Measurements from ENCODE around the gene LRRC4C.

LRRC4C gene

DNA sequence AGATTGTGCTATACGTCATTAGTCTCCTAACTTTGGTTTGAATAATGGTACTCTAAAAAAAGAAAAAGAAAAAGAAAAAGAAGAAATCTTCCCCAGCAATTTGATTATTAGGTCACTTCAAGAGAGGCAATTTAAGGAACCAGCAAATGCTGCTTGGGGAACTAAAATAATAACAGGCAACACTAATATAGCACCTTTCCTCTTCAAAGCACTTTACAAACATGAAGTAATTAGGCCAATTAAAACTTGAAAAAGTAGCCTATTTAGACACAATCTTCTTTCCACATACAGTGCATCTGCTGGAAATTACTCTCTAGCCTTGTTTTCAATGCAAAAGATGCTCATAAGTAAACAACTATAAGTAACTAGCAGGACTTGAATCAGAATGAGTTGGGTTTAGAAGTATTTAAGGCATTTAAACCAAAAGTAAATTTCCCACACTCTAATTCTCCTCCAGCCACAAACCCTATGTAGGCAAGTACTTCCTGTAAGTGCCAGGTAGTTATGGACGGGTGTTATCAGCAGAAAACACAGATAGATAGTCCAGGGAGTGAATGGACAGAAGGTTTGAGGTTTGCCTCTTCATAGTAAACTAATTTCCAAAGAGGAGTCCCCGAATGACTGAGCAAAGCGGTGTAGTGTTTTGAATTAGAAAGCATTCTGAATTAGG, 44.5 kb downstream of the LRRC4C start:
- DNase-seq: peak; percentile 42

DNA sequence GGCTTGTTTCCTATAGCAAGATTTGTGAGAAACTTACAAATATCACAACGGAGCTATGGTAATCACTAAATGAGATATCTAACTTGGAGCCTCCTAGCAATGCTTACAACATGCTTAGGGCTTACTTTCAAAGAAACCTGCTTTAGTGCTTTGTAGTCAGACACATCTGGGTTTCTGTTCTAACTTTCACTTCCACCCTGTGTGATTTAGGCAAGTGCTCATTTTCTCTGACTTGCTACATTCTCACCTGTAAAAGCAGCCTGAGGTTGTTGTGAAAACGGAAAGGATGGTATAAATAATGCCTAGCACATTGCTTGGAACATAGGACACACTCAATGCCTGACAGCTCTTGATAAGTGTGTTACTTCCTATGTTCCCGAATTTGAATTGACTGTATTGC, 45.6 kb downstream of the LRRC4C start:
- DNase-seq: no peak

DNA sequence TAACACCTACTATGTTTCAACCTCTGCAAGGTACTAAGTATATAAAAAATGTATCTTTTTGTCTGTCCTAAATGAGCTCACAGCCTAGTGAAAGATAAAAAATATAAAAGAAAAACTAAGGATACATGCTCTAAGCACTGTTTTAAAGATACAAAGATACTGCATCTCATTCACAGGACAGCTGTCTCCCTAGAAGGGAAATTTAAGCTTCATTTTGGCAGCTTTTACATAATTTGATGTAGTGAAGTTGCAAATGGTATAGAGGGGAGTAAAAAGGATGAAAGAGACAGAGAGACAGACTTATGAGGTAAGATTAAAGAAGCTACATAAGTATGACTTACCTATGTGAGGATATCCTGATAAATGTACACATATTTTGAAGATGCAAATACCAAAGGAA, 53.6 kb downstream of the LRRC4C start:
- DNase-seq: no peak

DNA sequence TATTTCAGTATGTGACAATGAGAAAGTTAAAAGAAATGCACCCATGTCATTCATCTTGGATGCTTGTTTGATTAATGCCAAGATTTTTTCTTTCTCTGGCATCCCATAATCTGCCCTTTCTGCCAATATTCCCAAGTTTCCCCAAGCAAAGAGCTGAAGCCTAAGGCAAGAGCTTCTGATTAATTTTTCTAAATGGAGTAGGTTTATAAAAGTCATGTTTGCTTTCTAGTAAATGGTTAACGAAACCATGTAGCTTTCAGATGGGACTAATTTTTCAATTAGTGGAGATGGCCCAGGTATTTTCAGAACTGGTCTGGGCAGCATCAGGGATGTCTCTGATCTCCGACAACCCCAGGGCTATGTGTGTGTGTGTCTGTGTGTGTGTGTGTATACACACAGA, 55.3 kb downstream of the LRRC4C start:
- DNase-seq: no peak

DNA sequence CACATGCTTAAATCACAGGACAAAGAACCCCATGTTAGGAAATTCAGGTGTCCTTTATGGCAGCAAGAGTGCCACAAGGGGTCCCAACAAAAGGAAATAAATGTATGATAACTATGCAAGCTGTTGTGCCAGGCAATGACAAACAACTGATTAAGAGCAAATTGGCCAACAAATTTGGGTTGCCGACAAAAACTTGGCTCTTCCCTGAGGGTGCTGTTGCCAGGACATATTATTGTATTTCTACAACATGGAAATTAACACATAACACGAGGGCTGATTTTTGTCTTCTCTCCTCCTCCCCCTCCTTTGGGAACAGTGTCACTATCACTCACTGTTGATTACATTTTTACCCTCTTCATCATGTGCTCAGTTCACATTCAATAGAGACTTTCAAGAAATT, 56.0 kb downstream of the LRRC4C start:
- DNase-seq: peak; percentile 55

DNA sequence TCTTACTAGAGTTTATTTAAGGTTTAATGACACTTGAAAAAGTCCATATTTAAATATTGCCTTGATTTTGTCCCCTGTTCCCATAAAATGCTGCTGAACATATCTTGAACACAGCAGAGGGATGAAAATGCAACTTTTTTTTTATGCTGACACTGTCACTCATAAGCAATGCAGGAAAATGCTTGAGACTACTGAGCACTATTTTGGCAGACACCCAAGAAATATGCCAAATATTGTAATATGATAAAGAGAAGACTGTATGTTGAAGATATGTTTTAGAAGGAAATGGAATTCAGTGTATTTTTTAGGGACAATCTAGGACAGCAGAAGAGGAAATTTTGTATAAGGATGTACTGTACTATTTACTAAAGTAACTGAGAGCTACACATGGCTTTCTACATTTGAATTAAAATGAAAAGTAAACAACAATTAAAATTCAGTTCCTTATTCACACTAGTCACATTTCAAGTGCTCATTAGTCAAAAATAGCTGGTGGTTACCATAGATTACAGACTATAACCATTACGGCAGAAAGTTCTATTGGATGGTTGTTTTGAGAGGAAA, 58.6 kb downstream of the LRRC4C start:
- peak; percentile 76 for DNase-seq

DNA sequence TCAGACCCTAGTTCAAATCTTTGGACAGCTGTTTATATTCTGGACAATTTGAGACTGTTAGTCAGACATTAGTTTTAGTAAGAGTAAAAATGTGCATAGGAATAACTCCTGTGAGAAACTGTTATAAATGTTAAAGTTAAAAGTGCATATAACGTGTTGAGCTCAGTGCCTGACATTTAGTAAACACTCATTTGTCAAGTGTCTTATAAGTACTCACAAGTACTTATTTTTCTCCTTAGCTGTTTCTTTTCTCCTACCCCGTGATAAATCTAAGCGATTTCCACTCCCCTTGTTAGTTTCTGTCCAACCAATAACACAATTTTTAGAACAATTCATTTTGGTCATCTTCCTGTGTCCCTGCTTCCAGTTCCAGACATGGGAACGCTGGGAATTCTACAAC, 59.3 kb downstream of the LRRC4C start:
- no peak for DNase-seq

DNA sequence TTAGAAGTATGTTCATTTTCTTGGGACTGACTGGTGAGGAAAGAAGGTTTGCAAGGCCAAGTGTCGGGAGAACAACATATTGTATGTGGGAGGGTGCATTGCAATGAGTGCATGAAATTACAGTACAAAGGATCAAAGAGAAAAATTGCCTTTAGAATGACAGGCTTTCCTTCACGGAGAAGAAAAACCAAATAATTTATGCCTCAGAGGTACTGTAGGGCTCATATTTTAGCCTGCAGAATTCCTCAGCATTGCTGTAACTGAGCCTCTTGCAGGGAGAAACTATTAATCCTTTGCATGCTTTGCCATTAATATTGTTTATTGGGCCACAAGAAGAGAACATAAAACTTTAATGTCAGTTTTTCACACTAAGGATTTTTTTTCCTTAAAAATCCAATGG, 60.1 kb downstream of the LRRC4C start:
- peak; percentile 35 for DNase-seq

DNA sequence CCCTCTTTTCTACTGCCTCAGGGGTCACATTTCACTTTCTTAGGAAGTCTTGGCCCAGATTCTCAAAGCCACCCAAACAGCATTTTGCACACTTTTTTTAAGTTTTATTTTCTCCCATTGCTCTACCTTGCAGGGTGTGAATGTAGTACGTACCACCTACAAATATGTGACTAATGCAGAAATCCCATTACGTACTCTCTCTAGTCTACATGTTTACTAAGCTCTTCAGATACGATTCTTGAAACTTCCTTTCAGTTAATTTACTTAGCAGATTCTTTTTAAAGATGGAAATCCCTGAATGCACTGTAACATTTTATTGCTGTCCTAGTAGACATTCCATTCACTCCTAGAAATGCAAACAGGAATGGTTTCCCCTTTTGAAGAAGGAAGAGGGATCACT, 61.3 kb downstream of the LRRC4C start:
- no peak for DNase-seq

DNA sequence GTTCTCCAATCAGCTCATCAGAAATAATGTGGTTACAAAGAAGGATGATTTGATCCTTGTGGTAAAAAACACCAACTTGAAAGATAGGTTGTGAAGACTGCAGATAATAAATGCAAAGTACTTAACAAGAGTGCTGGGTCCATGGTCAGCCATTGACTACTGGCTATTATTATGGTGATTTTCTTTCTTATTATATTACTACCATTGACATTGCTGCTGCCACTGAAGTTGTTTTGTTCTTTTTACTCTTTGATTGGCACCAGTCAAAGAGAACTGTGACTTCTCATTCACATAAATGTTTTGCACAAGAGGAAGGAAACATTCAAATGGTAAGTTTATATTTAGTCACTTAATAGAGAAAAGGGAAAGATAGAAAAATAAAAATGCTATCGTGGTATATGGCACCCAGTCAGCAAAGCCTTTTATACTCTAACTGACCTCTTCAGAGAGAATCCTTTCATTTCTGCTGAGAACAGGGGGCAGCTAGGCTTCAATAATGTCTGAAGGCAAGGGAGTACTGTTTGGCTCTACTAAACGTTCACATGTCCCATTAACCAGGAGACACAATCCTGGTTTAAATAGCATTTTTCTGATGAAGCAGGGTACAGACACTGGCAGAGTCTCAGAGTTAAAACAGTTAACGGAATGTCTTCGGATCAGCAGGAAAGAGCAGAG, 64.8 kb downstream of the LRRC4C start:
- peak; percentile 21 for DNase-seq

DNA sequence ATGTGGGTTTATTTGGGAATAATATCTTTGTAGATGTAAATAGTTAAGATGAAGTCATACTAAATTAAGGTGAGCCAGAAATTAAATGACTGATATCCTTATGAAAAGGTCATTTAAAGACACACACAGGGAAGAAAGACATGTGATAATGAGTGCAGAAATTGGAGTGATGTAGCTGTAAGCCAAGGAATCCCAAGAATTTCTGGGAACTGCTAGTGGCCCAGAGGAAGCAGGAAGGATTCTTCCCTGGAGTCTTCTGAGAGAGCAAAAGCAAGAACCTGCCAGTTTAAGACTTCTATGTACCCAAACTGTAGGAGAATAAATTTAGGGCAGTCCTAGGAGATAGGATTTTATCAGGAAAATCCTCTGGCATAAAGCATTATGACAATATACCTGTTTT, 66.9 kb downstream of the LRRC4C start:
- DNase-seq: no peak

DNA sequence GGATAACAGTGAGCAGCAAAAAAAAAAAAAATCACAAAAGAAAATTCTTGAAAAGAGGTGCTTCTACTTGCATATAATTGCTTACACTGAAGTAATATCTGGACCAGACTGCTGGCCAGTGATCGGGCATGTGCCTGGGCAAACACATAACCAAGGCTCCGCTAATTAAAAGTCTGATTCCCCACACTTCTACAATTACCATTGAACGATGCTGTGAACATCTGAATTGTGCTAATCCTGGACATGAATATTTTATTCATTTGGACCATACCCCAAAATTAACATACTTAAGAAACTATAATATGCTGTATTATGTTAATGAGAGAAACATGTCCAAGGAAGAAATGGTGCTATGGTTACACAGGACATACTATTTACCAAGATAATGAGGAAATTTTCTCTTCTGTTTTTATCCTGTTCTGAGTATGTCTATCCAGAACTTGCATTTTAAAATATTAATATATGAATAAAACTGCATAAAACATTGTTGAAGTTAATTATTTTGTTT, 69.8 kb downstream of the LRRC4C start:
- DNase-seq: peak; percentile 44

DNA sequence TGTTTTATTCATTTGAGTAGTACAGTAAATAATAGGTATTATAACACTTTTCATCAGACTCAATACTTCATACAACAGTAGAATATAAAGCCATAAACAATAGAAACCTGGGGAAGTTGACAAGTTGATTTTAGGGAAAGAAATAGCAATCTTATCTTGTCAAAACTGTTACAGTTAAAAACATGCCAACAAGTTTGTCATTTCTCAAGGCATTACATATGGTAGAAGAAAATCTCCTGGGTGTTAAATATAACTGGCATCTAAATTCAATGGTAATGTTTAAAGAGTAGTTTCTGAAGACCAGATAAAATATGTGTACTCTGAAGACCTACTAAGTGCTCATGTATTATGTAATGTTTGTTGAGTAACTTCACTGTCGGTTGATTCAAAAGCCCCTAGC, 75.1 kb downstream of the LRRC4C start:
- no peak for DNase-seq

DNA sequence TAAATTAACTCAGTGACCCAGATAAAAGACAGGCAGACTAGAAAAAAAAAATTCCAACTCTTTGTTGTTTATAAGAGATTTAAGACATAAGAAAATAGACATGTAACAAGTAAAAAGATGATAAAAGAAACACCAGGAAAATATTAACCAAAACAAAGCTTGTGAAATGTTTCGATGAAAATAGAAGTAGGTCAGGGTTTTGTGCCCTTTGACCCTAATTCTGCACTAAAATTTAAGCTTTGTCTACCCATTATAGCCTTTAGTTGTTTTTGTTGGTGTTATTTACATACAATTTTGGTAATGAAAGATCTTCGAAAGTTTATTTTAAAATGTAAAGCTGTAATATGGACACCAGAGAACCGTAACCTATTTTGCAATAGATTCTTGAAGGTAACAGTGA, 75.7 kb downstream of the LRRC4C start:
- DNase-seq: no peak

DNA sequence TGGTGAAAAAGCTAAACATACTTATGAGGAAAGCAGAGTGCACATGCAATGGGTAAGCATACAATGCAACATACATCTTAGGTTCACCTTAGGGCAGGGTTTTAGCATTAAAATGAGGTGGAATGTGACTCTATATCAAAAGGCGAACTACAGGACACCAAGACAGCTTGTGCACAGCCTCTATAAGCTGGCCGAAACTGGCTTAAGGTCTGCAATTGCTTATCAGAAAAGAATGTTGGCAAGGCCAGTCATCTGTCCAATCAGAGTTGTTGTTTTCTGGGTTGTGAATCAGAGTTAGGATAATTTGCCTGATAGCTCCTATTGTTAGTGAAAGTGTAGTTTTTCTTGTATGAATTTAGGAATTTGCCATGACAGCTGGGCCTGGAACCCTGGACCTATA, 76.5 kb downstream of the LRRC4C start:
- no peak for DNase-seq

DNA sequence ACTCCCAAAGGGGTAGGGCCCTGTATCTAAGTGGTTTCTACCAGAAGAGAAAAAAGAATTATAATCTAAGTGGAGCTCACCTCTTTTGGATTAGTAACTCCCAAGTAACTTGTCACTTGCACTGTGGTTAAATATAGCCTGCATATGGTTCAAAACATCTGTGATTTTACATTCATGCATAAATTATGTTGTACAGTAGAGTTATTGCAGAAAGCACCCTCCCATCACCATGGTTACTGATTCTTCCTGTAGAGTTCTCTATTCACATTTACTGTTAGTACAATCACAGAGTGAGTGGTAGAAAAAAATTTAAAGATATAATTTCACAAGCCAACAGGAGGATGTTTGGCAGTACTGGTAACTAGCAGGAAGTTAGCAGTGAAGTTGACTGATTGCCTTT, 80.4 kb downstream of the LRRC4C start:
- DNase-seq: peak; percentile 79

DNA sequence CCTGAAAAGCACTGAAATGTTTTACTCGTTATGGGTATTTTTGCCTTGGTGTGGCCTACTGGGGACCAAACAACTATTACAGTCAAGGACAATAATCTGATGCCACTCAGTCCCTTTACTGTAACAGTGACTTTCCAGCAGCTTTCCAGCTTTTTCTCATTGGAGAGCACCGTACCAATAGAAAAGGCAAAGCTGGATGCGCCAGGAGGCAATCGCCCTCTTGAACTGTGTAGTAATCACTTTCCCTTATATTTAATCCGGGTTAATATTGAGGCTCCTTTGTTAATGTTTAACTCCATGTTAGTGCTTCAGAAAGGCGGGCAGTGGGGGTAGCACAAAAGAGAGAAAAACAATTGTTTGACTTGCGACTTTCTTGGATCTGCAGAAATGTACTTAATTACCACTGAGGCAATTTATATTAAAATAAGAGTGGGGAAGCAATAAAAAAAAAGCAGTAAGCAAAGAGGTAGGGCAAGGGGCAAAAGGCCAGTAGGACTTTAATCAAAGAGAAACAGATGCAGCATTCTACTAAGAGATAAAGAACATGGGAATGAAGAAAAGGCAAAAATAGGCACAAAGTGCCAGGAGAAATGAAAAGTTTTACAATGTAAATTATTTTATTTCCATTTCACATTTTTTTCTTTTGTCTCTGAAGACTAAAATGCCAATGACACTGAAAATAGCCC, 81.6 kb downstream of the LRRC4C start:
- DNase-seq: no peak

DNA sequence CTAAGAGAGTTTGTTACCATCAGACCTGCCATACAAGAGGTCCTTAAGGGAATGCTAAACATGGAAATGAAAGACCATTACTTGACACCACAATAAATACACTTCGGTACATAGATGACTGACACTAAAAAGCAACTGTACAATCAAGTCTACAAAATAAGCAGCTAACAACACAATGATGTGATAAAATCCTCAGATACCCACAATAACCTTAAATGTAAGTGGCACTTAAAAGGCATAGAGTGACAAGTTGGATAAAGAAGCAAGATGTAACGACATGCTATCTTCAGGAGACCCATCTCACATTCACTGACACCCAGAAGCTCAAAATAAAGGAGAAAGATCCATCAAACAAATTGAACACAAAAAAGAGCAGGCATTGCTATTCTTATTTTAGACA, 107.6 kb downstream of the LRRC4C start:
- DNase-seq: no peak

DNA sequence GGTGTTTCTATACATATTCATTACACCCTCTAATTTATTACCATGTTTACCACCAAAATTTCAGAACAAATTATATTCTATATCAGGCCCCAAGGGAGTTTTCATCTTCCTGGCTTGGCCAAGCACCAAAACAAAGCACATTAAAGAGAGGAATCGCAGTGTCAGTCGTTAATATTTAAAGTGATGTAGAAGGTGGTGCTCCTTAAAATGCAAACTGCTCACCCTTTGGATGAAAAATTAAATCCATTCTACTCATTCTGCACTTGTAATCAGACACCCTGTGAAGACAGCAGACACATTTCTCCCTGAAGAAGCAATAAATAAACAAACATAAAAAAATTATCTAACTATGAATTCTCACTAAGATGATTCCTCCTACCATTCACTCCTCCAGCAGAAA, 113.4 kb downstream of the LRRC4C start:
- peak; percentile 36 for DNase-seq

DNA sequence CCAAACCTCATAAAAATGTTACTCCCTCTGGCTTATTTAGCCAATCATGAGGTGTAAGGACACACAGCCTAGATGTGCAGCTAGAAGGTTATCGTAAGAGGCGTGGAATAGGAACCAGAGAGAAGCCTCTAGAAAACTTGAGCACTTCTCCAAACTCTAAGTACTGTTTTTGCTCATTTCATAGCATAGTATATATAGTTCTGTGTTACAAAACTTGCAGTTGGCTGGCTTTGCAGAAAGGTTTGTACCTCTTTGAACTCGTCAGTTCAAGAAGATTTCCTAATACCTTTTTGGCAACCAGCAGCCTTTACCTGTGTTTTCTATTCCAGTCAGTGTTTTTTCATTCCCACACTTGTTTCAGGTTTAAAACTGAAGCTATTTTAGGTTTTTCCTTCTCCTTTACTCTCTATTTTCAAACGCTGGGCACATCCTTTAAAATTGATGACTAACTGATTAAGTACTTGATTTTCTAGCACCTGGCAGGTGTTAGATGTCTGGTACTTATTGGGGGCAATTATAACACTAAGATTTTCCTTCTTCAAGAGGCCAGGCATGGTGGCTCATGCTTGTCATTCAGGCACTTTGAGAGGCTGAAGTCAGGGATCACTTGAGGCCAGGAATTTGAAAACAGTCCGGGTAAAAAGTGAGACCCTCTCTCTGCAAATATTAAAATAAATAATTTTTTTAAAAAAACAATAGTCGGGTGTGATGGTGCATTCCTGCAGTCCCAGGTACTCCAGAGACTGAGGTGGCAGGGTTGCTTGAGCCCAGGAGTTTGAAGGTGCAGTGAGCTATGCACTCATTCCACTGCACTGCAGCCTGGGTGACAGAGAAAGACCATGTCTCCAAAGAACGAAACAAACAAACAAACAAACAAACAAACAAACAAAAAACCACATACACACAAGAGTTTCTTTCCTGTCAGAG, 125.2 kb downstream of the LRRC4C start:
- peak; percentile 51 for DNase-seq

DNA sequence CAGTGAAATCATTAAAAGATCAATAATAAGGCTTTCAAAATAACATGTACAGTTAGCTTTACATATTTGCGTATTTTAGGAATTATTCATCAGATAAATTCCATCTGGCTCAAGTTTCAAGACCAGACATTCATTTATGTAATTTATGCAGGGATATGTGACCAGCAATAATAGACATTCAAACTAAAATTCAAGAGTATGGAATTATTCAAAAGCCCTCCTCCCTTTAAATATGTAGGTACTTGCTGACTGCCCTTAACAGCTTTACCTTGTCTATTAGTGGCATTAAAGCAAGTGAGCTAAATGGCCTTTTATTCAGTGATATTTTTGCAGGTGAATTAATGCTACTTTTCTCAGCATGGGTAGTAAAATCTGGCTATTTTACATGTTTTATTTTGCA, 126.1 kb downstream of the LRRC4C start:
- DNase-seq: no peak

DNA sequence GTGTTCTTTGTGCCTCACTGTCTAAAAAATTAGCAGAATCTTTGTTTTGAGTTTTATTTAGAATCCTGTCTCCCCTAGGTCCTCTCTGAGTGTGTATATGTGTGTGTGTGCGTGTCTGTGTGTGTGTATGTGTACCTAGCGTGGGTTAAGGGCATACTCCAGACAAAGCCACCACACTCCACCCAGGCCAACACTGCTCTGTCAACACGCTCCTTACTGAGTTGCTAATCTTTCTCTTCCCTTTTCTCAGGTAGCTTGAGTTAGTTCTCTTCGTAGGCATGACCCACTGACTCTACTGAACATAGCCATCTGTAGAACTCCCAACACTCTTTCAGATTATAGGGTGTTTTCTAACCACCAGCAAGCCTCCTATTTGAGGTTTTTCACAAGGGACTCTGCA, 131.1 kb downstream of the LRRC4C start:
- no peak for DNase-seq

DNA sequence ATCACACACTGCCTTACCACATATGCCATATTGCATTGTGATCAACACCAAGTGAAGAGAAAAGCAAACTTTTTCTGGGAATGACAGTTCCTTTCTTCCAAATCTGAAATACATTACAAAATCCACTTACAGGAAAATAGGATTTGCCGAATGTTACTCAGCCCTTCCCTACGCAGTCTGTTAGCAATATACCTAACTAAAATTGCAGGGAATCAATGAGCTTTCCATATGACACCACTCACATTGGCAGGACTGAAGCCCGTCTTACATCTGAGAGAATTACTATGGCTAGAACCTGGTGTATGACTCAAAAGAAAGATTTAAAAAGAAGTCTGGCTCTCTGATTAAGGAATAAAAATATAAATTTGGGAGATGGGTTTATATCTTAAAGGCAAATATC, 136.0 kb downstream of the LRRC4C start:
- no peak for DNase-seq

Data from NCI-H69 (cell line).